ENCODE data around the gene LIX1L.
A peak's percentile ranks its signal among the peaks of the same experiment; 100 is the strongest.
"Not testable (repeated sequence)": the region's sequence is repeated elsewhere in the genome, so short reads cannot be mapped to it uniquely, and the experiment has no call there.

LIX1L gene

GRCh38 chr1:145935708-145936107 is 22.1 kb downstream of the LIX1L start:
- no peak for DNase-seq

GRCh38 chr1:145932522-145933009 is 25.3 kb downstream of the LIX1L start:
- DNase-seq: not testable (repeated sequence)

GRCh38 chr1:145927916-145928643 is 29.7 kb downstream of the LIX1L start:
- no peak for DNase-seq

- peak; percentile 99 for DNase-seq
Observed at GRCh38 chr1:145927063-145927886, 30.5 kb downstream of the LIX1L start, which contains the start of gene RBM8A. TSS of gene RBM8A (minus strand) at chr1:145927484. CDS start at chr1:145927426, 58 bp downstream.

GRCh38 chr1:145926686-145927062 is 31.1 kb downstream of the LIX1L start:
- no peak for DNase-seq

GRCh38 chr1:145922266-145922665 is 35.6 kb downstream of the LIX1L start:
- DNase-seq: peak in 1 of 2 donors; percentile 12

GRCh38 chr1:145920297-145920696 is 37.5 kb downstream of the LIX1L start:
- DNase-seq: not testable (repeated sequence)

- peak; percentile 52 to 55 for DNase-seq
Observed at GRCh38 chr1:145918992-145919939, 38.6 kb downstream of the LIX1L start.

- DNase-seq: peak; percentile 91
Observed at GRCh38 chr1:145918144-145918991, 39.4 kb downstream of the LIX1L start, which contains the start of gene PEX11B. TSS of gene PEX11B (minus strand) at chr1:145918717. CDS start at chr1:145918688, 29 bp downstream.

GRCh38 chr1:145917595-145917994 is 40.2 kb downstream of the LIX1L start:
- DNase-seq: no peak

- DNase-seq: no peak
Observed at GRCh38 chr1:145916745-145917144, 41.1 kb downstream of the LIX1L start.

GRCh38 chr1:145912128-145912641 is 45.6 kb downstream of the LIX1L start:
- DNase-seq: no peak

GRCh38 chr1:145908653-145909052 is 49.2 kb downstream of the LIX1L start:
- DNase-seq: no peak

- DNase-seq: no peak
Observed at GRCh38 chr1:145906954-145907753, 50.7 kb downstream of the LIX1L start.

GRCh38 chr1:145901312-145902021 is 56.4 kb downstream of the LIX1L start:
- DNase-seq: no peak

GRCh38 chr1:145898756-145899155 is 59.1 kb downstream of the LIX1L start:
- DNase-seq: no peak

- DNase-seq: no peak
Observed at GRCh38 chr1:145897969-145898368, 59.8 kb downstream of the LIX1L start.

GRCh38 chr1:145895471-145895870 is 62.3 kb downstream of the LIX1L start:
- DNase-seq: no peak

GRCh38 chr1:145893306-145894055 is 64.3 kb downstream of the LIX1L start:
- no peak for DNase-seq
